A172 (cell line): ENCODE results near the gene MRAP. TPM values are rescaled to one million over a fixed set of nuclear protein-coding genes. Genes with fewer than 3 reads are reported as not detected.

Experiments used
- DNase-seq: peaks from one replicate; pipeline ENCODE4 v3.0.0-alpha.2; 2015; ENCODE audit warnings: low spot score
- total RNA-seq: library from RNA; depleted of rRNA; stranded (reverse); fragments of >200 nt; shearing (Covaris generic); gene quantifications from 2 replicates; pipeline ENCODE4 v1.2.3, GENCODE V29; 2014

Gene MRAP
- total RNA-seq, 1 experiment from 2014 or later, result not detected

GRCh38 chr21:32322676-32323075 lies 24.0 kb downstream of the MRAP start:
- no peak for DNase-seq

- no peak for DNase-seq
Observed at GRCh38 chr21:32325706-32326105, 27.1 kb downstream of the MRAP start.

- peak; percentile 73 for DNase-seq
Observed at GRCh38 chr21:32328595-32328994, 29.9 kb downstream of the MRAP start.

GRCh38 chr21:32329331-32329730 lies 30.7 kb downstream of the MRAP start:
- peak; percentile 63 for DNase-seq

- peak; percentile 66 for DNase-seq
Observed at GRCh38 chr21:32329776-32330175, 31.1 kb downstream of the MRAP start.

- DNase-seq, result no peak
Observed at GRCh38 chr21:32330784-32331311, 32.2 kb downstream of the MRAP start.

- DNase-seq, result no peak
Observed at GRCh38 chr21:32331444-32332305, 33.0 kb downstream of the MRAP start.

- no peak for DNase-seq
Observed at GRCh38 chr21:32332463-32332951, 33.9 kb downstream of the MRAP start.

- DNase-seq, result no peak
Observed at GRCh38 chr21:32333953-32334673, 35.5 kb downstream of the MRAP start.

- DNase-seq, result no peak
Observed at GRCh38 chr21:32334980-32335531, 36.4 kb downstream of the MRAP start.

GRCh38 chr21:32335601-32336575 lies 37.2 kb downstream of the MRAP start:
- no peak for DNase-seq

GRCh38 chr21:32336711-32337110 lies 38.1 kb downstream of the MRAP start:
- peak; percentile 47 for DNase-seq

GRCh38 chr21:32337206-32337605 lies 38.6 kb downstream of the MRAP start:
- no peak for DNase-seq

- no peak for DNase-seq
Observed at GRCh38 chr21:32338209-32338921, 39.7 kb downstream of the MRAP start.

GRCh38 chr21:32340863-32341848 lies 42.5 kb downstream of the MRAP start:
- no peak for DNase-seq

- no peak for DNase-seq
Observed at GRCh38 chr21:32346951-32347350, 48.3 kb downstream of the MRAP start.

GRCh38 chr21:32347351-32347750 lies 48.7 kb downstream of the MRAP start:
- DNase-seq, result no peak

GRCh38 chr21:32347977-32348376 lies 49.3 kb downstream of the MRAP start:
- DNase-seq, result no peak
